Hepatocyte (in vitro differentiated cells): ENCODE results near the gene CD300H.

ENCODE experiments used
- EZH2 ChIP-seq: fragments of 200-600 bp; sonication (generic); IDR thresholded peaks from 2 replicates; pipeline ENCODE4 v1.6.1; 2016; ENCODE audit warnings: antibody characterized with exemption, mild to moderate bottlenecking, borderline replicate concordance
- EZH2phosphoT487 ChIP-seq: fragments of 200-600 bp; sonication (generic); IDR thresholded peaks from one replicate; pipeline ENCODE4 v1.6.1; 2018; ENCODE audit warnings: antibody characterized with exemption, mild to moderate bottlenecking, low read depth, moderate library complexity; ENCODE audit not compliant: unreplicated experiment, severe bottlenecking
- TF ChIP-seq, protein P1 (sequence below): fragments of 200-600 bp; sonication (generic); IDR thresholded peaks from 2 replicates; pipeline ENCODE4 v1.5.1; 2016; ENCODE audit warnings: antibody characterized with exemption, mild to moderate bottlenecking; ENCODE audit not compliant: poor library complexity

DNA sequence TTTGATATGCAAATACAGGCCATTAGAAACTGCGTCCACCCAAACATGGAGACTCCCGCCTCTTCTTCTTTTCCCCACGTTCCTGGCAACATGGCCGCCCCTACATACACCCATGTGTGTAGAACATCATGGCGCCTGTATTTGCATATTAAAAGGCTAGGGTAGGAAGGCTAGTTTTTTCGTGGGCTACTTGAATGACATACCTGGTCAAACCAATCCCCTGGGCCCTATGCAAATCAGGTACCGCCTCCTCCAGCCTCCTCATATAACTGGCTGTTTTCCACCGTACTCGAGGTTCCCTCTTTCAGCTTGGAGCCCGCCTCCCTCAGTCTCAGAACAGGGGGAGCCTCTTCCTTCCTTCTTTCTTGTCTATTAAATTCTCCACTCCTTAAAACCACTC is 35.2 kb downstream of the CD300H start:
- TF ChIP-seq, protein P1, sequence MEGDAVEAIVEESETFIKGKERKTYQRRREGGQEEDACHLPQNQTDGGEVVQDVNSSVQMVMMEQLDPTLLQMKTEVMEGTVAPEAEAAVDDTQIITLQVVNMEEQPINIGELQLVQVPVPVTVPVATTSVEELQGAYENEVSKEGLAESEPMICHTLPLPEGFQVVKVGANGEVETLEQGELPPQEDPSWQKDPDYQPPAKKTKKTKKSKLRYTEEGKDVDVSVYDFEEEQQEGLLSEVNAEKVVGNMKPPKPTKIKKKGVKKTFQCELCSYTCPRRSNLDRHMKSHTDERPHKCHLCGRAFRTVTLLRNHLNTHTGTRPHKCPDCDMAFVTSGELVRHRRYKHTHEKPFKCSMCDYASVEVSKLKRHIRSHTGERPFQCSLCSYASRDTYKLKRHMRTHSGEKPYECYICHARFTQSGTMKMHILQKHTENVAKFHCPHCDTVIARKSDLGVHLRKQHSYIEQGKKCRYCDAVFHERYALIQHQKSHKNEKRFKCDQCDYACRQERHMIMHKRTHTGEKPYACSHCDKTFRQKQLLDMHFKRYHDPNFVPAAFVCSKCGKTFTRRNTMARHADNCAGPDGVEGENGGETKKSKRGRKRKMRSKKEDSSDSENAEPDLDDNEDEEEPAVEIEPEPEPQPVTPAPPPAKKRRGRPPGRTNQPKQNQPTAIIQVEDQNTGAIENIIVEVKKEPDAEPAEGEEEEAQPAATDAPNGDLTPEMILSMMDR: no peak
- TF ChIP-seq EZH2phosphoT487 (no peak), EZH2 (no peak)
